ENCODE data around the gene ACTR3. TPM values are rescaled to one million over a fixed set of nuclear protein-coding genes. Genes with fewer than 3 reads are reported as not detected.
A peak's percentile ranks its signal among the peaks of the same experiment; 100 is the strongest.

Gene ACTR3
- total RNA-seq, 1 experiment from 2014 or later = 261 TPM

- DNase-seq (ENCODE audit: extremely low read depth, low read depth) = no peak
These were observed 14.8 kb upstream of the ACTR3 start for GRCh38 chr2:113875135-113875534.

GRCh38 chr2:113876503-113877387 lies 13.1 kb upstream of the ACTR3 start:
- DNase-seq (ENCODE audit: extremely low read depth, low read depth) = no peak

DNA sequence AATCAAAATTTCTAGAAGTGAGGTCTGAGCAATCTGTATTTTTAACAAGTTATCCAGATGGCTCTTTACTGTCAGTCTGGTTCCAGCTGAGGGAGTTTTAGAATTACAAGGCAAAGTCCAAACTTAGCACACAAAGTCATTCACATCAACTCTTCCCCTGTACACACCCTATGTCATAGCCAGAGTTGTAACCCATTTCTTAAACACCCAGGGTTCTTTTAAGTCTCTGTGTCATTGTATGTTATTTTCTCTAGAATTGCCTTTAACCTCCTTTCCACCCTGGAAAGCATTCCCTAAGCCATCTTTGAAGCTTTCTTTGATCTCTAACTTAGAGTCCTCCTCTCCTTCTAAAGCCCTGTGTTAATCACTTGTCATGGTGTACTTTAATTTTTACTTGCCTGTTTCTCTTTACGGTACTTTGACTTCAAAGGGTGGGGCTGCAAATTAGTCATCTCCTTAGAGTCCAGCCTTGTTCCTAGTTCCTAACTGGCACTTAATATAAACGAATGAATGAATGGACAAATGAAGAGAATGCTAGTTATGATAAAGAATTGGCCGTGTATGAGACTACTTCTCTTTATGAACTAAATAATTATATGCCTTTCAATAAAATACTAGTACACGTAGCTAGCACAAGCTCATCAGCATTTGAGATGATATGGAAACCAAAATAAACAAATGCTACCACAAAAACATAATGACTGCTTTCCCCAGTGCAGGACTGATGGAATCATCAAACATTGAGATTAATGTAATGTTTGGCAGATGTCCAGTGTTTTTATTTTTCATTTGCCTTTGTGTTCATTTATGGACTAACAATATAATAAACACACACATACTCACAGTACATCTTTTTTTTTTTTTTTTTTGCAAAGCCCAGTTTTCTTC lies 11.9 kb upstream of the ACTR3 start:
- DNase-seq (ENCODE audit: extremely low read depth, low read depth) = peak; percentile 49

DNA sequence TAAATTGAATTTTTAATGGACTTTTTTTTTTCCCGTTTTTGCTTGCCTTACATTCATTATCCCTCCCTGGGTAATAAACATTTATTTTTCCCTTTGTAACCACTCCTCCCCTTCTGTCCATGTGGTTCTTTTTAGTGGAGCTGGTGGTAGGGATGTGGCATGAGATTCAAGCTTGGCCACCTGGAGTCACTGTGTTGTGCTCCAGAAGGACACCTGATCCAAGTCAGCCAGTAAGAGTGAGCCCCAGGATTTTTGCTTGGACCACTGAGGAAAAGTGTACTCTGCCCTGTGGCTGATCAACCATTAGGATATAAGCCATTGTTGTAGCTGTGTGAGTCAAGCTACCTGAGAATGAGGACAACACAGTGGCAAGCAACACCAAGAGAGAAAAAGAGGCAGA lies 11.1 kb upstream of the ACTR3 start:
- no peak for DNase-seq (ENCODE audit: extremely low read depth, low read depth)

GRCh38 chr2:113879457-113879856 lies 10.4 kb upstream of the ACTR3 start:
- DNase-seq (ENCODE audit: extremely low read depth, low read depth) = no peak

GRCh38 chr2:113886479-113887008 lies 3.3 kb upstream of the ACTR3 start:
- no peak for DNase-seq (ENCODE audit: extremely low read depth, low read depth)

DNA sequence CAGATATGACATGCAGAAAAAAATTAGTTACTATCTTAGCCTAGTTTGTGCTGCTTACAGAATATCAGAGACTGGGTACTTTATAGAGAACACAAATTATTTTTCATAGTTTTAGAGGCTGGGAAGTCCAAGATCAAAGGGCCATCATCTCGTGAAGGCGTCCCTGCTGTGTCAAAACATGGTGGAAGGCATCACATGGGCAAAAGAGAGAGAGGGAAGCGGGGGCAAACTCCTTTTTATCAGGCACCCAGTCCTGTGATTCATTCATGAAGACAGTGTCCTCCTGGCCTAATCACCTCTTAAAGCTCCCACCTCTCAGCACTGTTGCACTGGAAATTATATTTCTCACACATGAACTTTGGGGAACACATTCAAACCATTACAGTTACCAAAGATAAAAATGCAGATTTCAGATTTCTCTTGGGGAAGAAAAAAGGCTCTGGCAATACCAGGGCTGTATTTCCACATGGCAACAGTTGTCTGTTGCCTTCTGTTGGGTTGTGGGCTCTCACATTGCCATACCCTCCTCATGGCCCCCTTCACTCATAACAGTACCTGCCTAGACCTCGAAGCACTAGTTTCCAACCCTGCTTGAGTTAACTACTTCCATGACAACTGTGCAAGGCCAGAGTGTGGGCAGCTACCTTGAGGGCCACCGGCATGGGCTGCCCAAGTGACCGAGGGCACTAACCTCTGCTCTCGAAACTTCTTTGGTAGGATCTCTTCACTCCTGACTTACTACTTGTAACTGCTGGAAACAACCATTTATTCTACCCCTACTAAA lies 2.7 kb upstream of the ACTR3 start:
- DNase-seq (ENCODE audit: extremely low read depth, low read depth) = no peak

- no peak for DNase-seq (ENCODE audit: extremely low read depth, low read depth)
These were observed 1.0 kb upstream of the ACTR3 start for GRCh38 chr2:113888641-113889470.

- peak; percentile 46 for DNase-seq (ENCODE audit: extremely low read depth, low read depth)
These were observed 655 bp downstream of the ACTR3 start for GRCh38 chr2:113890253-113891235.

GRCh38 chr2:113891265-113891959 lies 1.5 kb downstream of the ACTR3 start:
- no peak for DNase-seq (ENCODE audit: extremely low read depth, low read depth)

DNA sequence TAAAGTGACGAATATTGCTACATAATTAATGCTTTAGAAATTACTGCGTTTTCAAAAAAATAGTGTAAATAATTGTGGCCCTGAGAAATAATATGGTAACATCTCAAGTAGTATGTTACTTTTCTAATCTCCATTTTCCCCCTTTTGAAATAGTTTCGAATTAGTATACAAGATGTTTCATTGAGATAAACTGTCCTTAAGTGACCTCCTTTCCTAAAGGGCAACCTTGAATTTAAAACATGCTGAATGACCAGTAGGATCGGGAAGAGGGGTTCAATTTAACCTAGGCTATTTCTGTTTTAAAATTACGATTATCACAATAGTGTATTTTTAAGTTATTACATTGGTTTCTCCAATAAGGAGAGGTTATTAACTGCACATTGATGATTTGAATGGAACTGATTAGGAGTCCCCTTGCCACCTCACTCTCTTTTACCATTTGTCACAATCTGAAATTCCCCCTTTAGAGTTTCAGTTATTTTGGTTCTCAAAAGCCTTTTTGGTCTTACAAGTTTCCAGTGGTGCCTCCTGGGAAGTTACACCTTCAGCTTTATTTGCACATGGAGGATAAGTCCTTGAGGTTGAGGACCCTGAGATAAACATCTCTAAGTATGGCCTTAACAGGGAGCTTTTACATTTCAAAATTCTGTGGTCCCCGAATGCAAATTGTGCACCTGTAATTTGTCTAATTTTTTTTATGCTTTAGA lies 2.3 kb downstream of the ACTR3 start:
- no peak for DNase-seq (ENCODE audit: extremely low read depth, low read depth)

GRCh38 chr2:113894156-113894743 lies 4.4 kb downstream of the ACTR3 start:
- DNase-seq (ENCODE audit: extremely low read depth, low read depth) = peak; percentile 70

DNA sequence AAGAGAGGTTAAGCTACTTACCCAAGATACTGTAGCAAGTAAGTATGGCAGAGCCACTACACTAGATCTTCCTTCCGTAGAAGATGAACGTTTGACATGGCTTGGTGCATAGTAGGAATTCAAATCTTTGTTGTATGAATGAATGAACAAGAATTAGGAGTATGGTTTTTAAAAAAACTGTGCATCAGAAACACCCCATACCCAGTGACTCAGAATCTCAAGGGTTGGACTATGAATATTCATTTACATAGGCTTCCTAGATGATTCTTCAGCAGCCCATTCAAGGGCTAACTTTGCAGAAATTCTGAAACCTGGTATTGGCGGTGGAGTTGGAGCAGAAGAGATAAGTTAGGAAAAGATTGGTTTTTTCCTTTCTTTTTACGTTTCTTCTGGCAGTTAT lies 5.4 kb downstream of the ACTR3 start:
- DNase-seq (ENCODE audit: extremely low read depth, low read depth) = no peak

DNA sequence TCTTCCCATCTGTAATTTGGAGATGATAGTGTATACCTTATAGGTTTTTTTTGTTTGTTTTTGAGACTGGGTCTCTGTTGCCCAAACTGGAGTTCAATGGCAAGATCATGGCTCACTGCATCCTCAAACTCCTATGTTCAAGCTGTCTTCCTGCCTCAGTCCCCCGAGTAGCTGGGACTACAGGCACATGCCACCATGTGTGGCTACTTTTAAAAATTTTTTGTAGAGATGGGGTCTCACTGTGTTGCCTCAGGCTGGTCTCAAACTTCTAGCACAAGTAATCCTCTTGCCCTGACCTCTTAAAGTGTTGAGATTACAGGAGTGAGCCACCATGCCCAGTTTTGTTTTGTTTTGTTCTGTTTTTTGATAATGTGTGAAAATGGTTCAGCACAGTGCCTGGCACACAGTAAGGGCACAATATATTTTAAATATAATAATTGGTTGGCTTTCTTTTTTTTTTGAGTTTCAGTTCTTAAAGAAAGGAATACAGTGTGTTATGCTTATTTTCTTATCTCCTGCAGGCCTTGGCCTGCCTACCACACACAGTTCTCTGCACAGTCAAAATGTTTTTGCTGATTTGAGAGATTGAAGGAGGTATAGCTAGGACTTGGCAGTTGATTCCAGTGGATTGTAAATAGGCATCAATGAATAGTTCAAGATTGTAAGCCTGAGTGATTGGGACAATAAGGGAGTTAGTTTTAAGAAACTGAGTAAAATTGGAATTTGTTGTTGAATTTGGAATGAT lies 6.1 kb downstream of the ACTR3 start:
- DNase-seq (ENCODE audit: extremely low read depth, low read depth) = no peak

GRCh38 chr2:113896791-113897190 lies 6.9 kb downstream of the ACTR3 start:
- DNase-seq (ENCODE audit: extremely low read depth, low read depth) = no peak

GRCh38 chr2:113898081-113898480 lies 8.2 kb downstream of the ACTR3 start:
- DNase-seq (ENCODE audit: extremely low read depth, low read depth) = no peak

Measured in NCI-H460 (cell line).